ENCODE measurements around the gene XRN2. TPM values are rescaled to one million over a fixed set of nuclear protein-coding genes. Genes with fewer than 3 reads are reported as not detected.
"Not testable (repeated sequence)": the region's sequence is repeated elsewhere in the genome, so short reads cannot be mapped to it uniquely, and the experiment has no call there.

XRN2 gene
- total RNA-seq, 2 experiments from 2014 or later, result 71.3 to 72.6 TPM

GRCh38 chr20:21361266-21361665 lies 58.1 kb downstream of the XRN2 start:
- Mint-ChIP-seq H3K27ac (no peak overlapping the region), H3K9me3 (no peaks in the 10 kb centered on the region), H3K36me3 (ENCODE audit: low read depth) (peaks cover 42% of the 10 kb centered on the region), H3K4me3 (no peak overlapping the region), H3K4me1 (ENCODE audit: low read depth) (peaks cover 17% of the 10 kb centered on the region), H3K27me3 (no peaks in the 10 kb centered on the region)
- intact Hi-C loops (cut with micrococcal nuclease), result no loop called here
- ChIA-PET POLR2A (no interaction called here), CTCF (interaction anchor here (1.1 kb wide), 1 partner anchor 126 kb away, joined by 4 read pairs; no protein-coding TSS in a partner anchor)
- DNase-seq (no peak), ATAC-seq (no peak)
- TF ChIP-seq CTCF (IDR thresholded peaks at IDR 0.05), result no peak

GRCh38 chr20:21364413-21364812 lies 61.3 kb downstream of the XRN2 start:
- CTCF ChIA-PET, result interaction anchor here (0.9 to 1.1 kb wide), 2 partner anchors 18 to 141 kb away, joined by 3 read pairs; no protein-coding TSS in a partner anchor
- Mint-ChIP-seq H3K4me1 (ENCODE audit: low read depth) (peaks cover 17% of the 10 kb centered on the region), H3K9me3 (no peaks in the 10 kb centered on the region), H3K27ac (no peak overlapping the region), H3K4me3 (no peak overlapping the region), H3K27me3 (no peaks in the 10 kb centered on the region), H3K36me3 (ENCODE audit: low read depth) (peaks cover 47% of the 10 kb centered on the region)
- no peak for ATAC-seq
- TF ChIP-seq CTCF (IDR thresholded peaks at IDR 0.05), result no peak
- POLR2A ChIA-PET, result no interaction called here
- DNase-seq, result no peak
- intact Hi-C loops (cut with micrococcal nuclease), result no loop called here

- Mint-ChIP-seq H3K4me1 (ENCODE audit: low read depth) (peaks cover 7% of the 10 kb centered on the region), H3K27me3 (no peaks in the 10 kb centered on the region), H3K9me3 (no peaks in the 10 kb centered on the region), H3K36me3 (ENCODE audit: low read depth) (peaks cover 40% of the 10 kb centered on the region), H3K4me3 (no peak overlapping the region), H3K27ac (no peak overlapping the region)
- TF ChIP-seq CTCF (IDR thresholded peaks at IDR 0.05), result no peak
- intact Hi-C loops (cut with micrococcal nuclease), result no loop called here
- ChIA-PET POLR2A (no interaction called here), CTCF (interaction anchor here (1.0 kb wide), 1 partner anchor 130 kb away, joined by 5 read pairs; no protein-coding TSS in a partner anchor)
- ATAC-seq (no peak), DNase-seq (no peak)
These were observed 62.6 kb downstream of the XRN2 start for GRCh38 chr20:21365771-21366170.

- ATAC-seq; intact Hi-C loops (cut with micrococcal nuclease); H3K9me3 Mint-ChIP-seq; H3K27me3 Mint-ChIP-seq; H3K4me1 Mint-ChIP-seq (ENCODE audit: low read depth); H3K4me3 Mint-ChIP-seq; CTCF ChIA-PET; H3K27ac Mint-ChIP-seq; DNase-seq: not testable (repeated sequence)
- POLR2A ChIA-PET, result interaction anchor here (1.0 kb wide), 1 partner anchor 14 kb away, joined by 3 read pairs; no protein-coding TSS in a partner anchor
- H3K36me3 Mint-ChIP-seq (ENCODE audit: low read depth), result peaks cover 38% of the 10 kb centered on the region
These were observed 63.1 kb downstream of the XRN2 start for GRCh38 chr20:21366273-21366672.

GRCh38 chr20:21368791-21369190 lies 65.7 kb downstream of the XRN2 start:
- ChIA-PET POLR2A (no interaction called here), CTCF (no interaction called here)
- ATAC-seq (no peak), DNase-seq (no peak)
- Mint-ChIP-seq H3K4me3 (no peak overlapping the region), H3K27me3 (no peaks in the 10 kb centered on the region), H3K9me3 (no peaks in the 10 kb centered on the region), H3K36me3 (ENCODE audit: low read depth) (peaks cover 31% of the 10 kb centered on the region), H3K4me1 (ENCODE audit: low read depth) (peaks cover 3% of the 10 kb centered on the region), H3K27ac (no peak overlapping the region)
- TF ChIP-seq CTCF (IDR thresholded peaks at IDR 0.05), result no peak
- intact Hi-C loops (cut with micrococcal nuclease), result no loop called here
